Fibroblast of skin of right biceps (primary cell): ENCODE measurements around the gene RXFP1.

Source experiments
- DNase-seq: peaks from one replicate; pipeline ENCODE4 v3.0.0-alpha.2; 2013

The RXFP1 gene

DNA sequence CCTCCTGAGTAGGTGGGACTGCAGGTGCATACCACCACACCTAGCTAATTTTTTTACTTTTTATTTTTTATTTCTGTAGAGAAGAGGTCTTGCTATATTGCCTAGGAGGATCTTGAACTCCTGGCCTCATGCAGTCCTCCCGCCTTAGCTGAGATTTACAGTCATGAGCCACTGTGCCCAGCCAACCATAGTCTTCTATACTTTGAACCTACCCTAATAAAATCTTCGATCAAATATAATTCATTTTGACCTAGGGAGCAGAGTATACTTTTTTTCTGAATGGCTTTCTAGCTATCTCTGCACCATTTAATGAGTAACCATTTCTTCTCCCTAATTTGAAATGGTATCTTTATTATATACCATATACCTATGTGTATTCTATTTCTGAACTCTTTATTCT, 157.1 kb downstream of the RXFP1 start:
- no peak for DNase-seq

DNA sequence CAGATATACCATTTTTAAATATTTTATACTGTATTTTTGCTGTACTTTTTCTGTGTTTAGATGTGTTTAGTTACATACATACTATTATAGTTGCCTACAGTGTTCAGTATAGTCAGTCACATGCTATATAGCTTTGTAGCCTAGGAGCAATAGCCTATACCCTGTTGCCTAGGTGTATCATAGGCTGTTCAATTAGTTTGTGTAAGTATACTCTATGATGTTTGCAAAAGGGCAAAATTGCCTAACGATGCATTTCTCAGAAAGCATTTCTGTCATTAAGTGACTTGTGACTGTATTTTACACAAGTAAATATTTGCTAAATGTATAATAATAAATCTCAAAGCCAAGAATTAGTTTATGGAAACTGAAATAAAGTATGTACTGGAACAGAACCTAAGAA, 159.9 kb downstream of the RXFP1 start:
- no peak for DNase-seq

DNA sequence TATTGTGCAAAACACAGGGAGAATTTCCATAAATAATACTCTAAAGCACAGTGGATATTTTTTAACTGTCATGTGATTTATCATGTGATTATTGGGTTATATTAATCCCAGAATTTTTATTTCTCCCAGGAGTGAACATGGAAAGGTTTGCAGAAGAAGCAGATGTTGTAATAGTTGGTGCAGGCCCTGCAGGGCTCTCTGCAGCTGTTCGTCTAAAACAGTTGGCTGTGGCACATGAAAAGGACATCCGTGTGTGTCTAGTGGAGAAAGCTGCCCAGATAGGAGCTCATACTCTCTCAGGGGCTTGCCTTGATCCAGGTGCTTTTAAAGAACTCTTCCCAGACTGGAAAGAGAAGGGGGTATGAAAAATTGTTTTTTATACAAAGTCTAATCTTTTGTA, 160.4 kb downstream of the RXFP1 start:
- DNase-seq: no peak

- no peak for DNase-seq
These were observed 167.1 kb downstream of the RXFP1 start for GRCh38 chr4:158688813-158689212.
